HG02610 (cell line): ENCODE data around the gene AGRN.
"Not testable (repeated sequence)": the region's sequence is repeated elsewhere in the genome, so short reads cannot be mapped to it uniquely, and the experiment has no call there.

Source experiments
- ATAC-seq: cut with Tn5 transposase; IDR thresholded peaks from one replicate; pipeline ENCODE4 v1.9.1; 2021; ENCODE audit warnings: mild to moderate bottlenecking, moderate library complexity; ENCODE audit not compliant: unreplicated experiment

The AGRN gene

GRCh38 chr1:1020000-1020404, at the start of gene AGRN:
TSS of gene AGRN (plus strand) at chr1:1020120. CDS start at chr1:1020173, 53 bp downstream.
- peak; percentile 16 for ATAC-seq

- no peak for ATAC-seq
These were observed 49.5 kb upstream of the AGRN start for GRCh38 chr1:970242-970972.

GRCh38 chr1:970973-971730, 48.8 kb upstream of the AGRN start:
- no peak for ATAC-seq

- ATAC-seq: no peak
These were observed 48.0 kb upstream of the AGRN start for GRCh38 chr1:971751-972506.

GRCh38 chr1:972726-973458, 47.0 kb upstream of the AGRN start:
- ATAC-seq: no peak

GRCh38 chr1:973459-974292, 46.2 kb upstream of the AGRN start:
- no peak for ATAC-seq

GRCh38 chr1:974293-974640, 45.7 kb upstream of the AGRN start:
- ATAC-seq: no peak

GRCh38 chr1:974687-975328, 45.1 kb upstream of the AGRN start:
- no peak for ATAC-seq

GRCh38 chr1:975365-975764, 44.6 kb upstream of the AGRN start:
- ATAC-seq: no peak

GRCh38 chr1:975896-976683, 43.8 kb upstream of the AGRN start:
- ATAC-seq: no peak

GRCh38 chr1:976791-977190, 43.1 kb upstream of the AGRN start:
- not testable (repeated sequence) for ATAC-seq

GRCh38 chr1:978069-978834, 41.7 kb upstream of the AGRN start:
- ATAC-seq: no peak

- ATAC-seq: no peak
These were observed 40.8 kb upstream of the AGRN start for GRCh38 chr1:978835-979743.

GRCh38 chr1:979744-980072, 40.2 kb upstream of the AGRN start:
- ATAC-seq: no peak

- ATAC-seq: no peak
These were observed 39.8 kb upstream of the AGRN start for GRCh38 chr1:980137-980571.

GRCh38 chr1:980602-981395, 39.1 kb upstream of the AGRN start:
- ATAC-seq: no peak
